SK-N-SH (cell line): Measurements from ENCODE around the gene CSF3.

Experiments
- CTCF ChIP-seq: fragments of 200-600 bp; sonication (generic); IDR thresholded peaks from 2 replicates; pipeline ENCODE4 v1.6.1; 2017; ENCODE audit warnings: antibody characterized with exemption, mild to moderate bottlenecking, moderate library complexity
- EP300 ChIP-seq, 2 experiments: IDR thresholded peaks; 2 replicates each; pipeline versions ENCODE4 v1.4.0 to v1.6.1; 2012; ENCODE audit warnings: borderline replicate concordance in 1 of 2, low read depth in 1 of 2, low read length in 1 of 2
- EZH2phosphoT487 ChIP-seq: fragments of 200-600 bp; sonication (generic); IDR thresholded peaks from 2 replicates; pipeline ENCODE4 v1.6.1; 2017; ENCODE audit warnings: low read depth, mixed run types, mild to moderate bottlenecking, antibody characterized with exemption, moderate library complexity, borderline replicate concordance
- FOXM1 ChIP-seq: IDR thresholded peaks from 2 replicates; pipeline ENCODE4 v1.4.0; 2012; ENCODE audit warnings: low read depth, mild to moderate bottlenecking
- POLR2AphosphoS5 ChIP-seq: IDR thresholded peaks from 2 replicates; pipeline ENCODE4 v1.6.1; 2012; ENCODE audit warnings: low read depth, low read length
- RAD21 ChIP-seq: IDR thresholded peaks from 2 replicates; pipeline ENCODE4 v1.6.1; 2012; ENCODE audit warnings: mild to moderate bottlenecking, low read length
- TEAD4 ChIP-seq: IDR thresholded peaks from 2 replicates; pipeline ENCODE4 v1.4.0; 2012; ENCODE audit warnings: mild to moderate bottlenecking, borderline replicate concordance; ENCODE audit not compliant: insufficient read depth
- USF2 ChIP-seq: fragments of 150-350 bp; IDR thresholded peaks from 2 replicates; pipeline ENCODE4 v1.6.1; 2017; ENCODE audit warnings: antibody characterized with exemption, low read length, low read depth, borderline replicate concordance
- TF ChIP-seq, protein P1 (sequence below): IDR thresholded peaks from 2 replicates; pipeline ENCODE4 v1.4.0; 2012; ENCODE audit warnings: low read depth

- TF ChIP-seq CTCF (no peak), POLR2AphosphoS5 (no peak), USF2 (no peak), EZH2phosphoT487 (no peak), EP300 (IDR thresholded peaks at IDR 0.05; ENCODE audit: borderline replicate concordance in 1 of 2, low read depth in 1 of 2, low read length in 1 of 2) (no peak), RAD21 (no peak), TEAD4 (no peak), FOXM1 (no peak)
- TF ChIP-seq, protein P1, sequence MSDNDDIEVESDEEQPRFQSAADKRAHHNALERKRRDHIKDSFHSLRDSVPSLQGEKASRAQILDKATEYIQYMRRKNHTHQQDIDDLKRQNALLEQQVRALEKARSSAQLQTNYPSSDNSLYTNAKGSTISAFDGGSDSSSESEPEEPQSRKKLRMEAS, result no peak
These were observed 40.8 kb upstream of the CSF3 start for GRCh38 chr17:39974433-39974832.
